Fibroblast of upper back skin (primary cell): Measurements from ENCODE around the gene DLX3.

Source experiments
- DNase-seq: peaks from one replicate; pipeline ENCODE4 v3.0.0-alpha.2; 2013

The DLX3 gene

DNA sequence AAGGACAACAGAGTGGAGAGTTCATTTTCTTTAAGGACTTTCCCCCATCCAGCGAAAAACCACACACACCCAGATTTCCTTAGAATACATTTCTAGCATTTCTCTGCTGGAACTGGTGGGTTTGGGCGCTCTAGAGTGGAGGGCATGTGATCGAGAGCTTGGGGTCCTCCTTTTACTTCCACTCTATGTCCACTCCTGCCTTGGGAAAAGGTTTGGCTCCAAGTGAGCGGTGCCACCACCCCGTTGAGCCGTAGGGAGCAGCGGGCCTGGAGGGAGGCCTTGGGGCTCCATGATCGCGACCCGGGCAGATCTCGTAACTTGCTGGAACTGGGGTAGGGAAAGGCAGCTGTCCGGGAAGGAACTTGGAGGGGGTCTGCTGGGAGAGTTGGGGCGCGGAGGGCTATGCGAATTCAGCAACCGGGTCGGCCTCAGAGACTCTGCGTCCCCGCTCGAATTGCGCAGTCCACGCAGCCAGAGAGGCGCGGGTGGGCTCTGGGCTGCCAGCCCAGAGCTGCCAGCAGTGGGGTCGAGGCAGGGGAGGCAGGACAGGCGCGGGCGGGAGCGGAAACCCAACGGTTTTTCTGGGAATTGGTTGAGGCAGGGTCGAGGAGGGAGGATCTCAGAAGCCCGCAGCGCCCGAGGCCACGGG is 23.7 kb downstream of the DLX3 start:
- no peak for DNase-seq

- DNase-seq: no peak
These were observed 24.5 kb downstream of the DLX3 start for GRCh38 chr17:49970498-49970897.

DNA sequence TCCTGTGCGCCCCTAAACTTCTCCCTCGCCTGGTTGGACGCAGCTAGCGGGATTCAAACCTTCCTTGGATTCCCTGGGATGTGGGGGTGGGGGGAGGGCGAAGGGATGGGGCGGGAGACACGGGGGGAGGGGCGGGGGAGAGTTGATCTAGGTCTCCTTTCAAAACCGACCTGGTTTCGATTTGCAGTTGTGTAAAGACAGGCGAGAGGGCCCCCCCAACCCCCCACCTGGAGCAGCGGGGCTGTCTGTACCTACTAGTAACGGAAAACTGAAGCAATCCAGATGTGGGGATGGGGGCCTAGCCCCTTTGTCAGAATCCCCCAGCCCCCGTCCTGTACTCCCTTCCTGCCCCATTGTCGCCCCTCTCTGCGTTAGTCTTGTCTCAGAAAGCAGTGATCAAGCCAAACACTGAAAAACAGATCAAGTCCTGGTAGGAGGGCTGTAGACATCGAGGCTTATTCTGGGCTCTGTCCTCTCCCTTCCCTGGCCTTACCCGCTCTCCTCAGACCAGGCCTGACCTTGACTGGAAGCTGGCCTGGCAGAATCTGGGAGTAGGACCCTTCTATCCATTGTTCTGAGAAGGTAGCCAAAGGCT is 25.1 kb downstream of the DLX3 start:
- no peak for DNase-seq

DNA sequence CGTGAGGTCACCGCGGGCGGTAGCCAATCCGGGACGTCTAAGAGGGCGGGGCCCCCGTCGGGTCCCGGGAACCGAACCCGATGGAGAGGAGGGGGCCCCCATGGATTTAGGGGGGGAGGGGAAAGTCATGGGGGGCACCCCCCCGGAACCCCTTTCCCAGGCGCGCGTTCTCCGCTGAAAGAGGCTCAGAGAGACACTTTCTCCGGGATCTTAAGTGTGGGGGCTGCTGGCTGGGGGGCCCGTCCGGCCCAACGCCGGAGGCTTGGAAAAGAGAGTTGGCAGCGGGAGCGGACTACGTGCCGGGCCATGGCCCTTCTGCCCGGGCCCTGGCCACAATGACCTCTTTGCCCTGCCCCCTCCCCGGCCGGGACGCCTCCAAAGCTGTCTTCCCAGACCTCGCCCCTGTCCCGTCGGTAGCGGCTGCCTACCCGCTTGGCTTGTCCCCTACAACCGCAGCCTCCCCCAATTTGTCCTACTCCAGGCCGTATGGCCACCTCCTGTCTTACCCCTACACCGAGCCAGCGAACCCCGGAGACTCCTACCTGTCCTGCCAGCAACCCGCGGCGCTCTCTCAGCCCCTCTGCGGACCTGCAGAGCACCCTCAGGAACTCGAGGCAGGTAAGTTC is 25.8 kb downstream of the DLX3 start, which contains the start of gene DLX4:
Gene DLX4, plus strand, starts transcription at position 57 of the 626 bp plus-strand sequence. Its CDS starts 279 bp downstream, at position 336.
- no peak for DNase-seq

DNA sequence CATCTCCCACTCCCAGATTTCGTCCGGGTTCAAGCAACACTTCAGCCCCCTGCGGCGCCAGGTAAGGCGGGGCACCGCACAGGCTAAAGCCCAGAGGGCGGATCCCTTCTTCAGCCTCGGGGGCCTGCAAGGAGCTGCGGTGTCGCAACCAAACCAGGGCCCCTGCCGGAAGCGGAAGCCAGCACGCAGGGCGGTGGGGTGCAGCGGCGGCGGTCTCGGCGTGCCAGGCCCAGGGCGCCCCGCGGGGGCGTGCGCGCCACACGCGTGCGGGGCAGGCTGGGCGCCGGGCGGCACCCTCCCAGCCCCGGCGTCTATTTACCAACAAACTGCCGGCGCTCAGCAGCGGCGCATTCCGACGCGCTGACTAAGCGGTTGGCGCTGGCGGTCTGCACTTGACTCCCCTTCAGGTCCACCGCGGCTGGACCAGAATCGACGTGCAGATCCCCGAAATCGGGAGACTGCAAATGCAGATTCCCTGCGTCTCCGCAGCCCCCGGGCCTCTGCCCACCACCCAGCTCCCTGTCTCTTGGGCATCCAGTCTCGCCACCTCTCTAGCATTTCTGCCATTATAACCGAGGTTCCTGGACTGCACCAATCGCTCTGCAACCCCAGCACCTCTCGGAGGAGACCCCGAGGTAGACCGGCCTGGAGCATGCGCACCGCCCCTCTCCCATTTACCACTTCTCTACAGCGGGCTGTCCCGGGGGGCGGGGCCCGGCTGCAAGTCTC is 26.5 kb downstream of the DLX3 start:
- DNase-seq: peak; percentile 35

GRCh38 chr17:49967621-49968404 is 27.2 kb downstream of the DLX3 start:
- no peak for DNase-seq

DNA sequence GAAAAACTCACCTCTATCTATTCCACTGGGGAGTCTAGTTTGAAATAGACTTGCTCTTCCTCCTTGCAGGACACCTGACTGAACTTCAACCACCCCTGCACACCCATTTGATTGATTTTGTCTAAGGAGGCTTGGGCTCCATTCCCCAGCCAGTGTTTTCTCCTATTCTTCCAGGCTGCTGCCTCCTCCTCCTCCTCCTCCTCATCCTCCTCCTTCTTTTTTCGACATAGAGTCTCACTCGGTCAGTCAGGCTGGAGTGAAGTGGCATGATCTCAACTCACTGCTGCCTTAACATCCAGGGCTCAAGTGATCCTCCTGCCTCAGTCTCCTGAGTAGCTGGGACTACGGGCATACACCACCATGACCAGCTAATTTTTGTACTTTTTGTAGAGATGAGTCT is 27.8 kb downstream of the DLX3 start:
- no peak for DNase-seq

DNA sequence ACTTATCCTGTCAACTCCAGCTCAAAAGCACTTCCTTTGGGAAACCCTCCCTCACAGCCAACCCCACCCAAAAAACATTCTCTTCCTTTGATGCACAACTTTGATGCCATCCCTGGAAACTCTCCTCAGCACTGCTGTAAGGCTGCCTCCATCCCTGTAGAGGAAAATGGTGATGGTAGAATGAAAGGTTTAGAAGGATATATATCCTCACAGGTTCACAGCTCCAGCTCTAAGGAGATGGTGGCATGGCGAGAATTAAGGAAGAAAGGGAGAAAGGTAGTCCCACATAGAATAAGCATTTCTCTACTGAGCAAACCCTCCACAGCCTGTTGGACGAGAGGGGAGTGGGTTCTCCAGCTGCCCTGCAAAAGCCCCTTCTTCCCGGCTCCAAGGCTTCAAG is 28.3 kb downstream of the DLX3 start:
- DNase-seq: no peak

DNA sequence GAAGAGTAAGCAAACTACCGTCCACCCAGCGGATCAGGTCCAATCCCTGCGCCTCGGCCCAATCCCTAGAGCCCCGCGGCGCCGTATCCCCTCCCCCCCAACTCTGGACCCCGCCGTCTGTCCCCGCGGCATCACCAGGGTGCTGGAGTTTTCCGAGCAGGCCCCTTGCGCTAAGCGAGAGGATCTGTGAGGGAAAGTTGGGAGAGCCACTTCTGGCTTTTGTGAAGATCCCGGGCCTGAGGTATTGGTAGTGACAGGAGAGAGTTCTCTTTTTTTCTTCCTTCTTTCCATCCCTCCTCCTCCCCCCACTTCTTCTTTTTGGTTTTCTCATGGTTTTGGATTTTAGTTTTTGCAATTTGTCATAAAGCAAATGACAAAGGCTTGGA is 29.5 kb downstream of the DLX3 start:
- DNase-seq: no peak

DNA sequence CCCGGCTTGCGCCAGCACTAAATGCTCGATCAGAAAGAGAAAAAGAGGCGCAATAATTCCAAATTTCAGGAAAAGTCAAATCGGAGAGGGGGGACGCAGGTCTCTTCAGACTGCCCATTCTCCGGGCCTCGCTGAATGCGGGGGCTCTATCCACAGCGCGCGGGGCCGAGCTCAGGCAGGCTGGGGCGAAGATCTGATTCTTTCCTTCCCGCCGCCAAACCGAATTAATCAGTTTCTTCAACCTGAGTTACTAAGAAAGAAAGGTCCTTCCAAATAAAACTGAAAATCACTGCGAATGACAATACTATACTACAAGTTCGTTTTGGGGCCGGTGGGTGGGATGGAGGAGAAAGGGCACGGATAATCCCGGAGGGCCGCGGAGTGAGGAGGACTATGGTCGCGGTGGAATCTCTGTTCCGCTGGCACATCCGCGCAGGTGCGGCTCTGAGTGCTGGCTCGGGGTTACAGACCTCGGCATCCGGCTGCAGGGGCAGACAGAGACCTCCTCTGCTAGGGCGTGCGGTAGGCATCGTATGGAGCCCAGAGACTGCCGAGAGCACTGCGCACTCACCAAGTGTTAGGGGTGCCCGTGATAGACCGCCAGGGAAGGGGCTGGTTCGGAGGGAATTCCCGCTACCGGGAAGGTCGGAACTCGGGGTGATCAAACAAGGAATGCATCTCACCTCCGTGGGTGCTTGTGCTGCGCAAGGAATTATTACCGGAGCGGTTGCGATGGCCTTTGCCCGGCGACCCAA is 30.1 kb downstream of the DLX3 start:
- no peak for DNase-seq

DNA sequence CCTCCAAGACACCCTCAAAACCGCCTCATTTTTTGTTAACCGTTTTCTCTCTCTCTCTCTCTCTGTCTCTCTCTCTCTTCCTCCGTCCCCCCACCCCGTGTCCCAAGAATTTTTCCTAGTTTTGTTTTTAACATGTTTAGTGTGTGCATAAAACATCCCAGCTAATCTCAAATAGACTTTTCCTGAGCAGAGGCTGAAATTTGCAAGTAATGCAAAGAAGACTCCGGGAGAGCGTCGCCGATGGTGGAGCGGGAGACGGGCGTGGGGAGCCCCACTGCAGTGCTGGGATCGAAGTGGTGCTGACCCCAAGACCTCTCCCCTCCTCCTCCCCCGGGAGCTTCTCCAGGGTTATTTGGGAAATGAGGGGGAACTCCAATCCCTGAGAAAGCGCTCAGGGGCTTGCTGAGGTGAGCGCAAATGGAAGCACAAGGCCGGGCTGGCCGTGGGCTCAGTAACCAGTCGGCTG is 30.7 kb downstream of the DLX3 start:
- no peak for DNase-seq

DNA sequence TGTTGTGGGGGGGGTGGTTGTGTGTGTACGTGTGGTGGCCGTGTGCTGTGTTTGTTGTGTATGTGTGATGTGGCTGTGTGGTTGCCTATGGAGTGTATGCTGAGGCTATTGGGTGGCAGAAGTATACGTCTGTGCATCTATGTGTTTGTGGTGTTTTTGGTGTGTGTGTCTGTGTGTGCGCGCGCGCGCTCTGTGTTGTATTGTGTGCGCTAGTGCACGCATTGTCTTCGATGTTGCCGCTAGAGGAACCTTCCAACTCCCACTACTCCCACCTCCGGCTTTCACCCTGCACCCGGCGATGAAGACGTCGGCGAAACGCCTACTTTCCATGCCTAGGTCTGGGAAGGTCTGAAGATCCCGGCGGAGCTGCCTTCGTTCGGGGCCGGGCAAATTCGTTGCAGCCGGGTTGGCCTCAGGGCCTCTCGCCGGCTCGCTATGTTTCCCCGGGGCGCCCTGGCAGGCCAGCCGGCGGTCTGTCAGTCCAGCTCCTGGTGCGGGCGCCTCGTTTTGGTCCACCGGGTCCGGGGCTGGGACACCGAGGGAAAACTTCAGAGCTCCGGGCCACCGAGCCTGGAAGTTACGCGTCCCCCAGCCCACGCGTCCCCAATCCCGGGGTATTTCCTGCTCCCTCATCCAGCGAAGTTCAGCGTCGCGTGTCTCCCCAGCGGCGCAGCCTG is 31.3 kb downstream of the DLX3 start:
- DNase-seq: no peak

DNA sequence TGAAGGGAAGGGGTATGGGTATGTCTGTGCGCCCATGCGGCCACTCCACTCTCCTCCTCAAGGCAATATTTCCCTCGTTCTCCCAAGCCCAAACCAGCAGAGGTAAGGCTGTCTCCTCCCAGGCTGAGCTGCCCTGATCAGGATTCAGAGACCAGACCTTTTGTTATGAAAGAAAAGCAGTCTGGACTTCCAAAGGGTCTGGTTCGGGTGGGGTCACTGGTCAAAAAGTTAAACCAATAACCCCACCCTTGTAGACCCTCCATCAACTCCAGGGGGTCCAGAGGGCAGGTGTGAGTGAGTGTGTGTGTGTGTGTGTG is 31.8 kb downstream of the DLX3 start:
- no peak for DNase-seq

GRCh38 chr17:49962599-49963308 is 32.3 kb downstream of the DLX3 start:
- DNase-seq: no peak

DNA sequence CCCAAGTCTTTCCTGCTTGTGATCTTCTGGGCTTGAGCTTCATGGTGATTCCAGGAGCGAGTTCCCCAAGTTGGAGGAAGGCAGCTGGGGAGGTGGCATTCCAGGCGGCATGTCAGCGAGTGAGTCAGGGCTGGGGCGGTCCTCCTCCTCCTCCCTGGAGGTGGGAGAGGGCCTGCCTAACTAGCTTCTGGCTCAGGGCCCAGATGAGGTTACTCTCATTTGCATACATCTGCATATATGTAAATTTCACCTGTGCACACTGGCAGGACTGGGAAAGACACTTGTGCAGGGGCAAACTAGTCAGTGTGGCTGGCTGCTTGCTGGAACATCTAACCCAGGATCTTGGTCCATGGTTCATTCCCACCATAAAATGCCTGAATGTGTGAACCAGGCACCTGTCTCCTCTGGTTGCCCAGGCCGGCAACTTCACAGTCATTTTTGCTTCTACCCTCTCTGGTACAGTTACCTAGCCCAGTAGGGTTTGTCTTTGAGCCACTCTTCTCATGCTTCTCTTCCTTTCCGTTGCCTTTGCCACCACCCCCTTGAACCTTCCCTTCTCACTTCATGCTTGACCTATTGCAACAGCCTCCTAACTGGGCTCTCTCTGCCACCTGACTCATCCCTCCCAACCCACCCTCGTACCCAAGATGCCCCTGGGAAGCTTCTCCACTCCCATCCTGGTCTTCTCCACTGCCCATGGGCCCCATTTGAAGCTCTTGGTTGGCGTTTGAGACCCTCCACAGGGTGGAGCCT is 35.7 kb downstream of the DLX3 start:
- peak; percentile 16 for DNase-seq

DNA sequence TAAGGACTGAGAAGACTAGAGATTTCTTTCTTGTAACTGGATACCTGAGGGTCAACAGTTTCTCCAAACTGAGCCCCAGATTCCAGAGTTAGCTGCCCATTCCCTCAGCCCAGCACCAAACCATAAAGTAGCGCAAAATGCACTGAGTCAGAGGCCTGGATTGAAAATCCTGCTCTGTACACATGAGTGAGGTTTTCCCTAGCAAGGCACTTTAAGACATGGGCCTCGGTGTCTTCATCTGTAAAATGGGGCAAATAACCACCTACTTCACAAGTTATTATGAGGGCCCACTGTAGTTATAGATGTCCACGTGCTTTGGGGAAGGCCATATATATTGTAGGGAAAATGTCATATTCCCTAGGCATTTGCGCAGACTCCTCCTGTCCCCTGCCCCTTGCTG is 36.3 kb downstream of the DLX3 start:
- DNase-seq: no peak

DNA sequence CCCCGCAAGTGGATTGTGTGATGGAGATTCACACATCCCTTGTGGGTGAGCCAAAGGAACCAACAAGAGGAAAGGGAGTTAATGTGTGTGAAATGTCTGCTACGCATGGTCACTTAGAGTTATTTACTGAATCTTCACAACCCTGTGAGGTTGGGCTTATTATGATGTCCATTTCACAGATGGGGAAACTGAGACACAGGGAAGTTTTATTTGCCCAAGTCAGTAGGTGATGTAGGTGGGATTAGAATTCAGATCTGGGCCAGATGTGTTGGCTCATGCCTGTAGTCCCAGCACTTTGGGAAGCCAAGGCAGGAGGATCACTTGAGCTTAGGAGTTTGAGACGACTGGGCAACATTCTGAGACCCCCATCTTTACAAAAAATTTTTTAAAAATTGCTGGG is 37.7 kb downstream of the DLX3 start:
- no peak for DNase-seq

DNA sequence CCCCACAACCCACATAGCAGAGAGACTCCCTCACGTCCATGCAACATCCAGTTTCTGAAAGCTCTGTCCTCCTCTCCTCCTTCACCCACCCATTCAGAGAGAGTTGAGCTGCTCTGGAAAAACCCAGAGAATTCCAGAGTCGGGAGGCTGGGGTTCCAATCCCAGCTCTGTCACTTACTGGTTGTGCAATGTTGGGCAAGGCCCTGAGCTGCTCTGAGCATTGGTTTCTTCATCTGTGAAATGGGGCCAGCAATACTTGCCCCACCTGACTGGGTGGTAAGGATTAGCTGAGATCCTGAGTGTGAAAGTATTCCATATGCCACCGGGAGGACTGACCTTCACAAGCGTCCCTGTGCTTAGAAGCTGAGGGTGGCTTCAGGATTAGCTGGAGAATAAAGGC is 38.2 kb downstream of the DLX3 start:
- DNase-seq: no peak

DNA sequence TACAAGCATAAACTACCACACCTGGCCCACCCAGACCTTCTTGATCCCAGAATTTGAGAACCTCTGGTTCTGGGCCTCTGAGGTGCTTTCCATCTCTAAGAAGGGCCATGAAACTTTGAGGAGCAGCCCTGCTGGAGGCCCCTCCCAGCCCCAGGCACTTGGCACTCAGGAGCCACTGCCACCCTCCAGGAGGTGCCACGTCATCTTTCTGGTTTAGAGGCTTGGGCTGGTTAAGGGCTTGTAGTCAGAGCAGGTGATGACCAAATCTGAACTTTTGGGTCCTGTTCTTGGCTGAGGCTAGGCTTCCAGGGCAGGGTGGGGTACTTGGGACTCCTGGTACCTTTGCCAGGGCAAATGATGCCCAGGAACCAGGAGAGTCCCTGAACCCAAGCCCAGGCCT is 39.9 kb downstream of the DLX3 start:
- DNase-seq: no peak

DNA sequence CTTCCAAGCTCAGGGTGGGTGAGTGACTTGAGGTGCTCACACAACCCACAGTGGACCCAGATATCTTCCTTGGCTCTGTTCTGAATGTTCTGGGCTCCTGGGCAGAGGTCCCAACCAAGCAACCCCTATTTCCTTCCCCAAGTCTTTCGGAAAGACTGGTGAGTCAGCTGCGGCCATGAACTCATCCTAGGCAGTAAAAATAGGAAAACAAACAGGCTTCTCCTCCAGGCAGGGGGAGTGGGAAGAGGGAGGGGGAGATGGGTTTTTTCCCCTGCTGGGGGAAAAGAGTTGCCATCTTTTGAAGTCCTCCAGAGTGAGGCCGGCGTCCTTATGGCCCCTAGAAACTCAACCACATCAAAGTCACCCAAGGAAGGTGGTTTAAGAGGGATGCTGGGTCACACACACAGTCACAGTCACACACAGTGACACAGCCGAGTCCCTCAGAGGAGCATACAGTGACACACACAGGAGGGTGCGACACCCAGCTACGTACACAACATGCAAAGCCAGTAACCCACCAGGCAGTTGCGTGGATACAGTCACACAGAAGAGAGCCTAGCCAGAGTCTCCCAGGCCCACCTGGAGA is 42.0 kb downstream of the DLX3 start:
- DNase-seq: no peak
